HepG2 (cell line): Measurements from ENCODE around the gene RMI2. TPM values are rescaled to one million over a fixed set of nuclear protein-coding genes. Genes with fewer than 3 reads are reported as not detected.

ENCODE experiments used
- ARHGAP35 ChIP-seq: sonication (generic); formaldehyde crosslinking; IDR thresholded peaks from 2 replicates; pipeline ENCODE4 v1.9.0; 2022; ENCODE audit warnings: mild to moderate bottlenecking, inconsistent platforms, moderate library complexity, missing genetic modification reagents, borderline replicate concordance
- ATF7 ChIP-seq, 2 experiments: fragments of 450-650 bp in 1 of 2; sonication (generic) in 1 of 2; formaldehyde crosslinking in 1 of 2; IDR thresholded peaks; 2 replicates each; pipeline versions ENCODE4 v1.4.0 to v1.6.1; 2016 to 2020; ENCODE audit warnings: antibody characterized with exemption in 1 of 2, mild to moderate bottlenecking in 1 of 2, missing genetic modification reagents in 1 of 2
- FOXC1 ChIP-seq: sonication (generic); formaldehyde crosslinking; IDR thresholded peaks from 2 replicates; pipeline ENCODE4 v1.8.0; 2022; ENCODE audit warnings: mild to moderate bottlenecking, missing genetic modification reagents, borderline replicate concordance
- IRX3 ChIP-seq: sonication (generic); formaldehyde crosslinking; IDR thresholded peaks from 2 replicates; pipeline ENCODE4 v1.8.1; 2023; ENCODE audit warnings: mild to moderate bottlenecking, low read depth, missing genetic modification reagents, borderline replicate concordance
- PHF5A ChIP-seq: IDR thresholded peaks from one replicate; pipeline ENCODE4 v1.6.1; 2018; ENCODE audit warnings: low read depth, missing genetic modification reagents; ENCODE audit not compliant: unreplicated experiment
- ZFYVE20 ChIP-seq: sonication (generic); formaldehyde crosslinking; IDR thresholded peaks from 2 replicates; pipeline ENCODE4 v1.8.0; 2023; ENCODE audit warnings: low read depth, mild to moderate bottlenecking, moderate library complexity, missing genetic modification reagents, borderline replicate concordance
- ZNF354B ChIP-seq: sonication (generic); formaldehyde crosslinking; IDR thresholded peaks from 2 replicates; pipeline ENCODE4 v1.8.0; 2022; ENCODE audit warnings: mild to moderate bottlenecking, missing genetic modification reagents
- ZNF572 ChIP-seq: sonication (generic); formaldehyde crosslinking; IDR thresholded peaks from 2 replicates; pipeline ENCODE4 v1.5.1; 2020; ENCODE audit warnings: mild to moderate bottlenecking, missing genetic modification reagents
- polyA plus RNA-seq, 8 experiments: library from polyadenylated mRNA; depleted of rRNA in 3 of 8; stranded (reverse) in 7 of 8; unstranded in 1 of 8; fragments of >200 nt; fragmentation: Illumina TruSeq in 4 of 8; extraction: Trizol in 4 of 8; gene quantifications; 2 replicates each; pipeline versions ENCODE4 v1.2.1 to v1.2.3, GENCODE V29; 2011 to 2016; ENCODE audit warnings: low read depth in 4 of 8, missing spikeins in 1 of 8, mixed read lengths in 1 of 8; ENCODE audit not compliant: insufficient read depth in 1 of 8
- total RNA-seq, 5 experiments: library from RNA; depleted of rRNA; stranded (reverse); fragments of >200 nt; fragmentation: Illumina TruSeq; extraction: Trizol; gene quantifications; 2 replicates each; pipeline ENCODE4 v1.2.3, GENCODE V29; 2016; ENCODE audit warnings: low read depth in 1 of 5
- TF ChIP-seq, protein P1 (sequence below): sonication (generic); formaldehyde crosslinking; IDR thresholded peaks from 2 replicates; pipeline ENCODE4 v1.5.1; 2020; ENCODE audit warnings: mild to moderate bottlenecking, missing genetic modification reagents, borderline replicate concordance
- TF ChIP-seq, protein P2 (sequence below): sonication (generic); formaldehyde crosslinking; IDR thresholded peaks from 2 replicates; pipeline ENCODE4 v1.9.0; 2021; ENCODE audit warnings: missing genetic modification reagents, borderline replicate concordance
- TF ChIP-seq, protein P3 (sequence below): sonication (generic); formaldehyde crosslinking; IDR thresholded peaks from 2 replicates; pipeline ENCODE4 v1.4.0; 2020; ENCODE audit warnings: missing genetic modification reagents, borderline replicate concordance
- TF ChIP-seq, protein P4 (sequence below): sonication (generic); formaldehyde crosslinking; IDR thresholded peaks from 2 replicates; pipeline ENCODE4 v1.5.1; 2020; ENCODE audit warnings: missing genetic modification reagents, mild to moderate bottlenecking, borderline replicate concordance
- TF ChIP-seq, protein P5 (sequence below): sonication (generic); formaldehyde crosslinking; IDR thresholded peaks from 2 replicates; pipeline ENCODE4 v1.4.0; 2020; ENCODE audit warnings: mild to moderate bottlenecking, low read depth, missing genetic modification reagents

Gene RMI2
- total and polyA plus RNA-seq, 2 of the 13 experiments (the other 11 are each of a cell fraction or from before 2014, with no cell fraction given), result 24.5 to 55.7 TPM

GRCh38 chr16:11345040-11345862 lies at the start of gene RMI2 (continued):
- TF ChIP-seq PHF5A (CRISPR knock-in tag) (no peak), FOXC1 (CRISPR knock-in tag) (0 out of 2 replicates have a peak, but pooled peaks have one; percentile 49), ARHGAP35 (CRISPR knock-in tag) (peak; percentile 77), ZFYVE20 (CRISPR knock-in tag) (peak; percentile 87), ZNF572 (CRISPR knock-in tag) (no peak), ZNF354B (no peak), IRX3 (CRISPR knock-in tag) (peak; percentile 96; the same call in 1 of the 2 replicates), ATF7 (IDR thresholded peaks at IDR 0.05) (no peak), ATF7 (CRISPR knock-in tag; IDR thresholded peaks at IDR 0.05) (no peak)
- TF ChIP-seq, protein P1, sequence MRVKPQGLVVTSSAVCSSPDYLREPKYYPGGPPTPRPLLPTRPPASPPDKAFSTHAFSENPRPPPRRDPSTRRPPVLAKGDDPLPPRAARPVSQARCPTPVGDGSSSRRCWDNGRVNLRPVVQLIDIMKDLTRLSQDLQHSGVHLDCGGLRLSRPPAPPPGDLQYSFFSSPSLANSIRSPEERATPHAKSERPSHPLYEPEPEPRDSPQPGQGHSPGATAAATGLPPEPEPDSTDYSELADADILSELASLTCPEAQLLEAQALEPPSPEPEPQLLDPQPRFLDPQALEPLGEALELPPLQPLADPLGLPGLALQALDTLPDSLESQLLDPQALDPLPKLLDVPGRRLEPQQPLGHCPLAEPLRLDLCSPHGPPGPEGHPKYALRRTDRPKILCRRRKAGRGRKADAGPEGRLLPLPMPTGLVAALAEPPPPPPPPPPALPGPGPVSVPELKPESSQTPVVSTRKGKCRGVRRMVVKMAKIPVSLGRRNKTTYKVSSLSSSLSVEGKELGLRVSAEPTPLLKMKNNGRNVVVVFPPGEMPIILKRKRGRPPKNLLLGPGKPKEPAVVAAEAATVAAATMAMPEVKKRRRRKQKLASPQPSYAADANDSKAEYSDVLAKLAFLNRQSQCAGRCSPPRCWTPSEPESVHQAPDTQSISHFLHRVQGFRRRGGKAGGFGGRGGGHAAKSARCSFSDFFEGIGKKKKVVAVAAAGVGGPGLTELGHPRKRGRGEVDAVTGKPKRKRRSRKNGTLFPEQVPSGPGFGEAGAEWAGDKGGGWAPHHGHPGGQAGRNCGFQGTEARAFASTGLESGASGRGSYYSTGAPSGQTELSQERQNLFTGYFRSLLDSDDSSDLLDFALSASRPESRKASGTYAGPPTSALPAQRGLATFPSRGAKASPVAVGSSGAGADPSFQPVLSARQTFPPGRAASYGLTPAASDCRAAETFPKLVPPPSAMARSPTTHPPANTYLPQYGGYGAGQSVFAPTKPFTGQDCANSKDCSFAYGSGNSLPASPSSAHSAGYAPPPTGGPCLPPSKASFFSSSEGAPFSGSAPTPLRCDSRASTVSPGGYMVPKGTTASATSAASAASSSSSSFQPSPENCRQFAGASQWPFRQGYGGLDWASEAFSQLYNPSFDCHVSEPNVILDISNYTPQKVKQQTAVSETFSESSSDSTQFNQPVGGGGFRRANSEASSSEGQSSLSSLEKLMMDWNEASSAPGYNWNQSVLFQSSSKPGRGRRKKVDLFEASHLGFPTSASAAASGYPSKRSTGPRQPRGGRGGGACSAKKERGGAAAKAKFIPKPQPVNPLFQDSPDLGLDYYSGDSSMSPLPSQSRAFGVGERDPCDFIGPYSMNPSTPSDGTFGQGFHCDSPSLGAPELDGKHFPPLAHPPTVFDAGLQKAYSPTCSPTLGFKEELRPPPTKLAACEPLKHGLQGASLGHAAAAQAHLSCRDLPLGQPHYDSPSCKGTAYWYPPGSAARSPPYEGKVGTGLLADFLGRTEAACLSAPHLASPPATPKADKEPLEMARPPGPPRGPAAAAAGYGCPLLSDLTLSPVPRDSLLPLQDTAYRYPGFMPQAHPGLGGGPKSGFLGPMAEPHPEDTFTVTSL (CRISPR knock-in tag), result no peak
- TF ChIP-seq, protein P2, sequence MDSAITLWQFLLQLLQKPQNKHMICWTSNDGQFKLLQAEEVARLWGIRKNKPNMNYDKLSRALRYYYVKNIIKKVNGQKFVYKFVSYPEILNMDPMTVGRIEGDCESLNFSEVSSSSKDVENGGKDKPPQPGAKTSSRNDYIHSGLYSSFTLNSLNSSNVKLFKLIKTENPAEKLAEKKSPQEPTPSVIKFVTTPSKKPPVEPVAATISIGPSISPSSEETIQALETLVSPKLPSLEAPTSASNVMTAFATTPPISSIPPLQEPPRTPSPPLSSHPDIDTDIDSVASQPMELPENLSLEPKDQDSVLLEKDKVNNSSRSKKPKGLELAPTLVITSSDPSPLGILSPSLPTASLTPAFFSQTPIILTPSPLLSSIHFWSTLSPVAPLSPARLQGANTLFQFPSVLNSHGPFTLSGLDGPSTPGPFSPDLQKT, result no peak; the same call in 1 of the 2 replicates
- TF ChIP-seq, protein P3, sequence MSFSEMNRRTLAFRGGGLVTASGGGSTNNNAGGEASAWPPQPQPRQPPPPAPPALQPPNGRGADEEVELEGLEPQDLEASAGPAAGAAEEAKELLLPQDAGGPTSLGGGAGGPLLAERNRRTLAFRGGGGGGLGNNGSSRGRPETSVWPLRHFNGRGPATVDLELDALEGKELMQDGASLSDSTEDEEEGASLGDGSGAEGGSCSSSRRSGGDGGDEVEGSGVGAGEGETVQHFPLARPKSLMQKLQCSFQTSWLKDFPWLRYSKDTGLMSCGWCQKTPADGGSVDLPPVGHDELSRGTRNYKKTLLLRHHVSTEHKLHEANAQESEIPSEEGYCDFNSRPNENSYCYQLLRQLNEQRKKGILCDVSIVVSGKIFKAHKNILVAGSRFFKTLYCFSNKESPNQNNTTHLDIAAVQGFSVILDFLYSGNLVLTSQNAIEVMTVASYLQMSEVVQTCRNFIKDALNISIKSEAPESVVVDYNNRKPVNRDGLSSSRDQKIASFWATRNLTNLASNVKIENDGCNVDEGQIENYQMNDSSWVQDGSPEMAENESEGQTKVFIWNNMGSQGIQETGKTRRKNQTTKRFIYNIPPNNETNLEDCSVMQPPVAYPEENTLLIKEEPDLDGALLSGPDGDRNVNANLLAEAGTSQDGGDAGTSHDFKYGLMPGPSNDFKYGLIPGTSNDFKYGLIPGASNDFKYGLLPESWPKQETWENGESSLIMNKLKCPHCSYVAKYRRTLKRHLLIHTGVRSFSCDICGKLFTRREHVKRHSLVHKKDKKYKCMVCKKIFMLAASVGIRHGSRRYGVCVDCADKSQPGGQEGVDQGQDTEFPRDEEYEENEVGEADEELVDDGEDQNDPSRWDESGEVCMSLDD (CRISPR knock-in tag), result no peak
- TF ChIP-seq, protein P4, sequence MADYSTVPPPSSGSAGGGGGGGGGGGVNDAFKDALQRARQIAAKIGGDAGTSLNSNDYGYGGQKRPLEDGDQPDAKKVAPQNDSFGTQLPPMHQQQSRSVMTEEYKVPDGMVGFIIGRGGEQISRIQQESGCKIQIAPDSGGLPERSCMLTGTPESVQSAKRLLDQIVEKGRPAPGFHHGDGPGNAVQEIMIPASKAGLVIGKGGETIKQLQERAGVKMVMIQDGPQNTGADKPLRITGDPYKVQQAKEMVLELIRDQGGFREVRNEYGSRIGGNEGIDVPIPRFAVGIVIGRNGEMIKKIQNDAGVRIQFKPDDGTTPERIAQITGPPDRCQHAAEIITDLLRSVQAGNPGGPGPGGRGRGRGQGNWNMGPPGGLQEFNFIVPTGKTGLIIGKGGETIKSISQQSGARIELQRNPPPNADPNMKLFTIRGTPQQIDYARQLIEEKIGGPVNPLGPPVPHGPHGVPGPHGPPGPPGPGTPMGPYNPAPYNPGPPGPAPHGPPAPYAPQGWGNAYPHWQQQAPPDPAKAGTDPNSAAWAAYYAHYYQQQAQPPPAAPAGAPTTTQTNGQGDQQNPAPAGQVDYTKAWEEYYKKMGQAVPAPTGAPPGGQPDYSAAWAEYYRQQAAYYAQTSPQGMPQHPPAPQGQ, result no peak
- TF ChIP-seq, protein P5, sequence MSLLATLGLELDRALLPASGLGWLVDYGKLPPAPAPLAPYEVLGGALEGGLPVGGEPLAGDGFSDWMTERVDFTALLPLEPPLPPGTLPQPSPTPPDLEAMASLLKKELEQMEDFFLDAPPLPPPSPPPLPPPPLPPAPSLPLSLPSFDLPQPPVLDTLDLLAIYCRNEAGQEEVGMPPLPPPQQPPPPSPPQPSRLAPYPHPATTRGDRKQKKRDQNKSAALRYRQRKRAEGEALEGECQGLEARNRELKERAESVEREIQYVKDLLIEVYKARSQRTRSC (CRISPR knock-in tag), result peak; percentile 94
